Central memory CD4-positive, alpha-beta T cell (primary cell): ENCODE measurements around the gene POLD3.
"Not testable (repeated sequence)": the region's sequence is repeated elsewhere in the genome, so short reads cannot be mapped to it uniquely, and the experiment has no call there.

Source experiments
- DNase-seq: peaks from one replicate; pipeline ENCODE4 v3.0.0; 2022

The POLD3 gene

DNA sequence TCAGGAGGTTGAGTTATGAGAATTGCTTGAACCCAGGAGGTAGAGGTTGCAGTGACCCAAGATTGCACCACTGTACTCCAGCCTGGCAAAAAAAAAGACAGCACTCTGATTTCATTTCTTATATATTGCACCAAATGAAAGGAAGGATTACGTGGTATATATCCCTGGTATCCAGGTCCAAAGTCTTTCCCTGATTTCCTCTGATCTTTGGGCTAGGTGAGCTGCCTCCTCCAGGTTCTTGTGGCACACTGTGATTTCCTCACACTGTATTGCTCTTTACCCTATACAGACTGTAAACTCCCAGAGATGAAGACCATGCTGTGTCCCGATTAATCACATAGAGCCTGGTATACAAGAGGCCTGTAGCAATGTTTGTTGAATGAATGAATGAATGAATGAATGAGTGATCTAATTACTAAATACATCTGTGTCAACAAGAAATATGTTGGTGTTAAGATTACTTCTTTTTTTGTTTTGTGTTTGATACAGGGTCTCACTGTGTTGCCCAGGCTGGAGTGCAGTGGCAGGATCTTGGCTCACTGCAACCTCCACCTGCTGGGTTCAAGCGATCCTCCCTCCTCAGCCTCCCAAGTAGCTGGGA lies 9.3 kb upstream of the POLD3 start:
- no peak for DNase-seq

DNA sequence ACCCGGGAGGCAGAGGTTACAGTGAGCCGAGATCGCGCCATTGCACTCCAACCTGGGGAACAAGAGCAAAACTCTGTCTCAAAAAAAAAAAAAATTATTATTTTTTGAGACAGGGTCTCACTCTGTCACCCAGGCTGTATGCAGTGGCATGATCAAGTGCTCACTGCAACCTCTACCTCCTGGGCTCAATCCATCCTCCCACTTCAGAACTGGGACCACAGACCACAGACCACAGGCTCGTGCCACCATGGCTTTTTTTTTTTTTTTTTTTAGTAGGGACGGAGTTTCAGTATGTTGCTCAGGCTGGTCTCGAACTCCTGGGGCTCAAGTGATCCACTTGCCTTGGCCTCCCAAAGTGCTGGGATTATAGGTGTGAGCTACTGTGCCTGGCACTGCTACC lies 1.9 kb upstream of the POLD3 start:
- not testable (repeated sequence) for DNase-seq

DNA sequence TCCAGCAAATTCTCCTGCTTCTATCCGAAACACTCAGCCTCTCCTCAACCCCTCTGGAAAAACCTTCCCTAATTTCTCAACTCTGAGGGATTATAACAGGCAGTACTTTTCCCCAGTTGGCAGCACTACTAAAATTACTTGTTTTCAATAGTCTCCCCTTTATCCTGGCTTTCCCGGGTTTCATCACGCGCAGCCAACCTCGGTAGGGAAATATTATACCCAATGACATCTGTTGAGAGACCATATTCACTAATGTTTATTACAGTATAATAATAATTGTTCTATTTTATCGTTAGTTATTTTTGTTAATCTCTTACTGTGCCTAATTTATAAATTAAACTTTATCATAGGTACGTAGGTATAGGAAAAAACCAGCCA lies 330 bp upstream of the POLD3 start:
- DNase-seq, result no peak

DNA sequence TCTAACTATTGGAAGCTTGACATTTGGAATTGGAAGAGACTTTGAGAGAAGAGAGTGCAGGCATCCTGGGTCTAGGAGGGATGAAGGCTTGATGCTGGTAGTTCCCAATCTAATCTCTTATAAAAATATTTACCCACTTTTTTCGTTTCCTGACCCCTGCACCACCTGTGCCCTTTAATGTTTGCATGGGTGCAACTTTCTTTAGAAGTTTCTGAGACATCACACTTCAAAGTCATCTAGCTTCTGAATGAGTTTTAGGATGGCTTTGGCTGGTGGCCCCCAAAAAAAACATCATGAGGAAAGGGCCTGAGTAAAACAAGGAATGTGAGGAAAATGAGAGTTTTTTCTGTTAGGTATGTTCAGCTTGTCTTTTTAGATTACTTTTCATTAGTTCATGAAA lies 1.1 kb downstream of the POLD3 start:
- DNase-seq, result no peak

DNA sequence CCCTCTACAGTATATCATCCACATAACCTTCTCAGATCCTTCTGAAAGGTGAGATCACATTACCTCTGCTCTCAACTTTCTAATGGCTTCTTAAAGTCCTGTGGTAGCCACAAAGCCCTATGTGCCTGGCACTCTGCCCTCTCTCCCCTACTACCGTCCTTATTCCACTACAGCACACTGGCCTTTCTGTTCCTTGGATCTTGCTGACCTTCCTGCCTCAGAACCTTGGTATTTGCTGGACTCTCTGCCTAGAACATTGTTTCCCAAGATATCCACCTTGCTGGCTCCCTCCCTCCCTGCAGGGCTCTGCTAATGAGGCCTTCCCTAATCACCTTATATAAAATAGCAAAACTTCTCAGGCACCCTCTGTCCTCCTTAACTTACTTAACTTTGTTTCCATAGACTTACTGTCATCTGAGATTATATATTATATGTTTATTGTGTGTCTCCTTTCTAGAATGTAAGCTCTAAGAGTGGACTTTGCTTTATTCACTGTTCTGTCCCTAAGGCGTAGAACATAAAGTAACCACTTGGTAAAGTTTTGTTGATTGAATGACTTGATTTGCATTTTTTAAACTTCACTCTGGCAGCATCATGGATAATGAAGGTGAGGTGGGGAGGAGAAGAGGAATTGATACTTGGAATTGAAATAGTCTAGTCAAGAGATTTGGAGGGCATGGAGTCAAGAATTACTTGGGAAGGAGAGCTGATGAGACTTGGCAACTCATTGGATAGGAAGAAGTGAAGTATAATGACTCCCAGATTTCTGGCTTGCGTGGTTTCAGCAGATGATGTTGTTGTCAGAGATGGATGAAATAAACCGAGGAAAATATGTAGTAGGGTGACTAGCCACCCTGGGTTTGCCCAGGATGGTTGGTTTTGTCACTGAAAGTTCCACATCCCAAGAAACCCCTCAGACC lies 10.5 kb downstream of the POLD3 start:
- no peak for DNase-seq

DNA sequence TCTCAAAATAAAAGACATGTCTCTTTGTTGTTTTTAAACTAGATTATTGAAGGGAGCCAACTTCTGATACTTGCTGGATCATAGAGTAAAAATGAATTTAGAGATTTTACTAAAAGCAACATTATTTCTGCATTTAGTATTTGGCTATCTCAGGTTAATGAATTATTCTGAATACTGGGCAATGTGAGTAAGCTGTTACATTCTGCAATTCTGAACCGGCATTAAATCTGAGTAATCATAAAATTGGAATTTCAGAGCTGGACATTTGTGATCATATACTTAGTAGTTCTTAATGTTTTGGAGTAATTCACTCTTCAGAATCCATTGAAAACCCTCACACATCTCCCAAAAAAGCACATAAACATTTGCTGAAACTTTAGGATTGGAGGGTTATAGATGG lies 11.5 kb downstream of the POLD3 start:
- DNase-seq, result no peak

DNA sequence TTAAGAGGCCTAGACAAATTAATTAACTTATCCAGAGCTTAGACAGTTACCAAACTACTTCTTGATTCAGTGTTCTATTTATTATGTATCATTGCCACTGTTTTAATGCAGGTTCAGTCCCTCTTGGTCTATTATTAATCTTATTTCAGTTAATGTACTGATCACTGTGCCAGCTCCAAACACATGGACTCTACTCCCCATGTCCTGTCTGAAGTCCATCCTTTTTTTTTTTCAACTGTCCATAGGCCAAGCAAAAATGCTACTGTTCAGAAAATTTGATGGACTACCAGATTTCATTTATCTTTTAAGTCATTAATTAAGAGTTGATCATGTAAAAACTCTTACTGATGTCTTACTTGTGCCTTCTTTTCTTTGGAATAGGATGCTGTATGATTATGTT lies 11.9 kb downstream of the POLD3 start:
- no peak for DNase-seq

DNA sequence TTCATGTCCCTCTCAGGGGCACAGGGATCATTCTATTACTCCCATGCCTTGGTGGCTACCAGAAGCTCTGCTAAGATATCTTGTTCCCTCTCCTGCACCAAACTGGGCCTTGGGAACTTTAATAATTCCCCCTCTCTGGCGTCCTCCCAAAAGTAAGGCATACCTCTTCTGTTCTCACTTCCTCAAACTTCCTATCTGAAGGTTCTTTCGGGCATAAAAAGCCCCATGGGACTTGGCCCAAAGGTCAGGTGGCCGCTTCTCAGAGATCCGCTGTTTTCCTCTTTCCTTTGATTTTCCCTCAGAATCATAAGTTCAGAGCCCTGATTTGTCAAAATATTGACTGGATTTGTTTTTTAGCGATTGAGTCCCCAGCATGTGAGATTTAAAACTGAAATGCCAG lies 13.0 kb downstream of the POLD3 start:
- DNase-seq, result no peak

DNA sequence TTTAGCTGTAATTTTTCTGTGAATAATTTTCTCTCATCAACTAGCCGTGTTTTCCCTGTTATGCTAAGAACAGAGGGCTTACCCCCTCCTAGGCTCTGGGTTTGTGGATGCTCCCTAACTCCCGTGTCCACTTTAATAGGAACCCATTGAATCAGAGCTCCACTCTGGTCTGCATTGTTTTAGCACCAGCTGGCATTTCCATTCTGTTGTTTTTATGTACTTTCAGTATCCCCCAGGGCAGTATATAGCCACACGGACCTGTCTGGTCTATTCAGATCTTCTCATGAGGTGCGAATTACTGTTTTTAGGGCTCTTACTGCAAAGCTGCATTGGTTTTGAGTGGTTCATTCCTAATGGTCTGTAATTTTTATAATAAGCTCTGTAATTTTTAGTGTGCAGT lies 16.0 kb downstream of the POLD3 start:
- DNase-seq, result no peak

DNA sequence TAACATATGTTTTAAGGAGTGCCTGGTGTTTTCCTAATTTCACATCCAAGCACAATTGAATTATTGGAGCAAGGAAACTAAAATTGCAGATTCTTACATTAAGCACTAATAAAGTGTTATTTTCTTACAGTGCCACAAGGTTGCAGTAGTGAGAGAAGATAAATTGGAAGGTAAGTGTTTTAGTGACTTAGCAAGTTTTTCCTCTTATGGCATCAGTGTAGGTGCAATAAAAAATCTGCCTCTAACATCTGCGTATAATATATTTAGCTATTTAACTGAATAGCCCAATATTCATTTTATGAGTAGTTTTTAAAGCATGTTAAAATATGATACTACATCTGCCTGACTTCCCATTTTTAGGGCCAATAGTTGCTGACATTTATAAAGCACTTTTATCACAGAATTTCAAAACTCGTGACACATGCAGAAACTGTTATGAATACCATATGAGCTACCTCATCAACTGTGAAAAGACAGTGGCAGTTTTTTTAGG lies 19.0 kb downstream of the POLD3 start:
- DNase-seq, result no peak

DNA sequence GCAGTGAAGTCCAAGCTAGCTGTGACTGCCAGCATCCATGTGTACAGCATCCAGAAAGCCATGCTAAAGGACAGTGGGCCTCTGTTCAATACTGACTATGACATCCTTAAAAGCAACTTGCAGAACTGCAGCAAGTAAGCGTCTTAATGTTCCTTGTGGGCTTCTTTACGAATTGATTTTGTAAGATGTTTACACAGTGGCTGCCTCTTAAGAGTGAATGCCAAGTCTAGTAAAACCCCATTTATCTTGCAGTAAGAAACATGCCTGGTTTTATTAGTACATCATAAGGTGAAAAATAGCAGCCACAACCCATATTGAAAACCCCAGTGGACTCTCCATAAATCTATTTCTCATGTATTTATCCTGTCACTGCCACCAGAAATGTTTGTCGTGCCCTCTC lies 20.5 kb downstream of the POLD3 start:
- DNase-seq, result no peak

DNA sequence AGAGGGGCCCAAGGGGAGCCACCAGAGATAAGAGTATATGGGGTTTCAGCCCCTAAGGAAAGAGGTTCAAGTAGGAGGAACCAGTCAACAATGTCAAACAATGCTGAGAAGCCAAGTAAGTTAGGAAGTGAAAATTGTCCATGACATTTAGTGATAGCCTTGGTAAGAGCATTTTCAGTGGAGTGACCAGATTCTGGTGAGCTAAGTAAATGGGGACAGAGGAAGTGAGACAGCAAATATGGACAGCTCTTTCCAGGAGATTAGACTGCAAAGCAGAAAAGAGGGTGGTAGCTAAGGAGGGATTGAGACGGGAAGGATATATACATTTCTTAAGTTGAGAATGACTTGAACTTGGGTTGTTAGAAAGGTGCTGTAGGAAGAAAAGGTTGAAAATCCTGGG lies 22.9 kb downstream of the POLD3 start:
- DNase-seq, result no peak

DNA sequence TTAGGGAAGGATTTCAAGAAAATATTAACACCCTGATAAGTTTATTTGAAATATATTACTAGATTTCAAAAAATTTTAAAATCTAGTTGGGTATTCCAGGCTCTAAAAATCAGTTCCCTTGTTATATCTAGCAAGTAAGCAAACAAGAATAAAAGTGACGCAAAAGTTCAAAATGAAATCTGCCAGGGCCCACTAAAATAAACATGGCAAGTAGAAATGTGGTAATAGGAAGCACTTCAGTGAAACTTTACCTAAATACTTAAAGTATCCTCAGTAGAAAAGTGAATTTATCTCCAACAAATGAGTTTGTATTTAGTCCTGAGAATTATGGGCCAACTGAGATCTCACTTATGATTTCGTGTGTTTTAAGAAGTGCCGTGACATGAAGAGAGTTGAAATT lies 23.6 kb downstream of the POLD3 start:
- DNase-seq, result no peak

DNA sequence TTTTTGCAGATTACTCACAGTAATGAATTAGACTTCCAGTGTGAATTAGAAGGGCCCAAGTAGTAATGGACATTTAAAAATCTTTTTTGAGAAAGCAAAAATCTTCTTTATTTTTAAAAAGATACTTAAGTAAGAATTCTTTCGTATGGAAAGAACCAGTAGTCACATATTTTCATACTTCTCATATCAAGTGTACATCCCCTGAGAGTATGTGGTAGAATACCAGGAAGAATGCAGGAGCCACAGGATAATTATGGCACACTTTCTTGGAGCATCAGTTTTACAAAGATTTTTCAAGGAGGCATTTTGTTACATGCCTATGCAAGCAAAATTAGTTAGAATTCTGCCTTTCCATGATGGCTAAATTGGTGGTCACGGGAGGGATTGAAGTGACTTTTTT lies 28.1 kb downstream of the POLD3 start:
- DNase-seq, result no peak

DNA sequence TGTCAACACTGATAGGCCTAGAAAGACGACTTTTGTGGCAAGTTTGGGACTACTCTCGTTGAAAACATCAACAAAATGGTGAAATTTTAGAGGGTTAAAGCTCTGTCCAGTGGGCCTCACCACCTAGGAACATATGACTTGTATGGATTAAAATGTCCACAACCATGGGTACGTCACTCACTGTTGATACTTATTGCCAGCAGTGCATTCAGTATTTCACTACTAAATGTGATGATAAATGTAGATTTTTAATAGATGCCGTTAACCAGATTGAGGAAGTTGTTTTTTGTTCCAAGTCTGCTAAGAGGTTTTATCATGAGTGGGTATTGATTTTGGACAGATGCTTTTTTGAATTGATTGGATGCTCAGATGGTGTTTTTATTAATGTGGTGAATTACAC lies 33.7 kb downstream of the POLD3 start:
- DNase-seq, result no peak

DNA sequence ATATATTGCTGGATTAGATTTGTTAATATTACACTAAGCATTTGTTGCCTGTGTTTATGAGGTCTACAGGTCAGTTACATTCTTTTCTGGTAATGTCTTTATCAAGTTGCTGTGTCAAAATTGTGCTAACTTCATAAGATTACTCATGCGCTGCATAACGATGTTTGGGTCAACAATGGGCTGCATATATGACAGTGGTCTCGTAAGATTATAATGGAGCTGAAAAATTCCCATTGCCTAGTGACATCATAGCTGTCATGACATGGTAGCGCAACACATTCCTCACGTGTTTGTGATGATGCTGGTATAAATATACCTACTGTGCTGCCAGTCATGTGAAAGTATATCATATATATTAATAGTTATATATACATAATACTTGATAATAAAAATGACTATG lies 34.2 kb downstream of the POLD3 start:
- DNase-seq, result no peak

DNA sequence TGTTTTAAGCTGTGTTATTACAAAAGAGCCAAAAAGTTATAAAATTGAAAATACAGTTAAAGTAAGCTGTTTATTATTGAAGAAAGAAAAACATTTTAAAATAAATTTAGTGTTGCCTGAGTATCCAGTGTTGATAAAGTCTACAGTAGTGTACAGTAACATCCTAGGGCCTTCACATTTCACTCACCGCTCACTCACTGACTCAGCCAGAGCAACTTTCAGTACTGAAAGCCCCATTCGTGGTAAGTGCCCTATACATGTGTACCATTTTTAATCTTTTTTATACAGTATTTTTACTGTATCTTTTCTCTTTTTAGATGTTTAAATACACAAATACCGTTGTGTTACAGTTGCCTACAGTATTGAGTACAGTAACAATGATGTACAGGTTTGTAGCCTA lies 35.0 kb downstream of the POLD3 start:
- DNase-seq, result no peak

DNA sequence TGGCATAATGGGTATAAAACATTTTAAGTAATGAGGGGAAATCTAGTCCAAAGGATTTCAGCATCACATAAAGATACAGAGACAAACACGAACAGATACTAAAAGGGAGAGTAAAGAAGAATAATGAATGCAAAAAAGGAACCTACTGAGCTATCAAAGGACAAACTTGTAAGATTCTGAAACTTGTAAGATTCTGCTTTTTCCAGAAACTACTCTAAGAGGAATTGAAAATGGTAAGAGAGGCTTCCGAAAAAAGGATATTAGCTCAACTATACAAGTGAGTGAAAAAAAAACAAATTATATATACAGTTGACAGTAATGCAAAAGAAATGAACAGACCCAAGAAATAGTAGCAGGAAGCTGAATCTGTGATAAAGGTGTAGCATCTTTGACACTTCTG lies 37.7 kb downstream of the POLD3 start:
- no peak for DNase-seq

DNA sequence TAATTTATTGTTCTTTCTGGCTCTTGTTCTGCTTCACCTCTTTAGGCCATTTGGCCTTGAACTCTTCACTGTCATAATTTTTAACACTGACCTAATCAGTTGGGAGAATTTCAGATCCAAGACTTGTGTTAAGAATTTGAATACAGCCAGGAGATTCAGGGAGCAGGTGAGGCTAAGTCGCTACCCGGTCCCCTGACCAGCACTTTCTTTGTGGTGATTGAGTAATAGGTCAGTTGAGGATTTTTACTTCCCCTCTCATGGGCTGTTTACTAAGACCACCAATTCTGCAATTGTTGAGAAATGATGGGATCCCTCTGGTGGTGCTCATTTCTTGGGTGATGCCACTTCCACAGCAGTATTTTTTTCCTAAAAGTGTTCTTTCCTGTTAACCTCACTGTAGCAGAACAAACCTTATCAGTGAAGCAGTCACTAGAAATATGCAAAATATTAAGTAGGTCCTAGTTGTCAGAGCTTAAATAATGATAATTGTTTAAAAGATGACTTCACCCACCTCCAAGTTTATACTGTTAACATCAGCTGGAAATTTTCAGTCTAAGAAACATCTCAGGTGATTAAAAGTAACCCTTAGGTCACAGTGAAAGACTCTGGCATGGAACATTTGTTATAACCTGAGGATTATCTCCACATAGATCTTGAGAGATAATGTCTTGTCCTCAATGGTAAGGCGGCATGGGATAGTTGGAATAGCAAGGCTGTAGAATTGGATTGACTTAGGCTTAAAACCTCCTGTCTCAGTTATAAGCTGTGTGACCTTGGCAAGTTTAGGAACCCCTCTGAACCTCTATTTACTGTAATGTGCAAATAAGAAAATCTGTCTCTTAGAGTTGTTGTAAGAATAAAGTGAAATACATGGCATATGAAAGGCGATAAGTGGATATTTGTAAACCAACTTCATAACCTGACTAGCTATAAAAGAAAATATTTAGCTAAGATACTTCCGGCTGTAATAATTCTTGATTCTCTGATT lies 41.3 kb downstream of the POLD3 start:
- DNase-seq, result no peak

DNA sequence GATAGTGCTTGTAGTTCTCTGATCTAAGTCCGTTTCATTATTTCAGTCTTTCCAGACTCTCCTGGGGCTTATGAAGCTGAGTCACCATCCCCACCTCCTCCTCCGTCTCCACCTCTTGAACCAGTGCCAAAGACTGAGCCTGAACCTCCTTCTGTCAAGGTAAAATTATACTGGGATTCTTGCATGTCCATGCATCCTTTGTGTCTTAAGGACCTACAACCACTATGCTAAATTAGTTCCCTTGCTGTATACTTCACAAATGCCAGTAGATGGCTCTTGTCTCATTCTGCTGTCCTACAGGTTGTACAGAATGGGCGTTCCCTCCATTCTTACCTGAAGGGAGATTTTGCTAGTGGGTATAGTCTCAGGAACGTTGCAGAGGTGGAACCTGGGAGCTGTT lies 42.2 kb downstream of the POLD3 start:
- DNase-seq, result no peak

DNA sequence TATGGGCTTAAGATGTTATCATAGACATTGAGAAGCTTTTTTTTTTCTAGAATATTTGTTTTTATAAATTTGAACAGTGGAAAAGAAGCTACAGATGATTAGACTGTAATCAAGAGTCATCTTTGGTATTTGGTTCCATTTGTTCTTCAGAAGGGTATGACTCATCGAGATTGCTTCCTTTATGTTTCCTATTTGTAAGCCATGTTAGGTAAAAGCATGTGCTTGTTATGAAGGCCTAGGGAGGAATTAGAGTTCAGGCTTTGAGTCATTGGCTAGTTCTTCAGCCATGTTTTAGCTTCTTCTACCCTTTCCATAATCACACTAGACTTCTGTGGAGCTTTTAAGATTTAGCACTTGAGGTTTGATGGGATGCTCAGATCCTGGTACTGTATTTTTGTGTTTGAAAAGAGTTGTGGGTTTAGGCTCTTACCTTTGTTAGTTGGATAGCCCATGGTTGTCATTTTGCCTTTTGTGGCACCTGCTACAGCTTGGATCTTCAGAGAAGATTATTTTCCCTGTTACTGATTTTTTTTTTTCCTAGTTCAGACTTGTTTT lies 44.3 kb downstream of the POLD3 start:
- no peak for DNase-seq

DNA sequence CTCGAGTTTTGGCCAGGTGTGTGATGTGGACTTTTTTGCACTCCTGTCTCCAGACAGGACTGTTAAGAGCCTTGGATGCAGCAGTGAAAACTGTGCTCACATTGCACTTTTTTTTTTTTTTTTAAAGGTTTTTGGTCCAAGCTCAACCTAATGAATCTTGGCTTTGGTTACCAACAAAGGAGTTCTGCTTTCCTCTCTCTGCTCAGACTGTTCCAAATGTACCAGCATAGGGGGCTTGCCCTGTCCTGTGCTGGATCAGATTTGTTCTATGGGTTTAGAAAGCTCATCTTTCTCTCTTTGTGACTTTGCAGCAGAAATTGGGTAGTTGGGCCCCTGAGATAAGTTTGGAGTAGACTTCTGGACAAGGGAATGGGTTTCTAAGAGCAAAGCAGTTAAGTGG lies 45.3 kb downstream of the POLD3 start:
- no peak for DNase-seq

DNA sequence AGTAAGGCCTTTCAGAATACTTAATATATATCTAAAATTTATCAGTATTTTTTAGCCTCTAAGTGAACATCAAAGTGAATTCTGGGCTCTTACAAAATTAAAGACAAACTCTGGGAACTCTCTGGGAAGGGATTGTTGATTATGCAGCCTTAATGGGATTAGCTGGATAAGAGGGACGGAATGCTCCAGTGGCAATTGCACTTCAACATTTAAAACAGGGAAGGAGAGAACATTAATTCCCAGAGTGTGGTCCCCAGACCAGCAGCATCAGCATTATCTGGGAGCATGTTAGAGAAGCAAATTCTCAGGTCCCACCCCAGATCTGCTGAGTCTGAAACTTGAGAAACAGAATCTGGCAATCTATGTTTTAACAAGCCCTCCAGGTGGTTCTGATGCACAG lies 46.5 kb downstream of the POLD3 start:
- DNase-seq, result no peak
